ENCODE results near the gene PMM1. TPM values are rescaled to one million over a fixed set of nuclear protein-coding genes. Genes with fewer than 3 reads are reported as not detected.

PMM1 gene
- total and polyA plus RNA-seq, 2 donors from 2014 or later = 36.4 to 127 TPM

DNA sequence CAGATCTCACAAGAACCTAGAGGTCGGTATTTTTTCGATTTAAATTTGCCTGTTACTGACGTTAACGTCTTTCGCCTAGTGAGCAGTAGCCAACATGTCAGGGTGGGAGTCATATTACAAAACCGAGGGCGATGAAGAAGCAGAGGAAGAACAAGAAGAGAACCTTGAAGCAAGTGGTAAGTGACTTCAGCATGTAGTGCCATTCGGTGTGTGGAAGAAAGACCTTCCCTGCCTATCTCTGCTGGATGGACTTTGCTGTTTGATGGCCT lies 32.2 kb upstream of the PMM1 start:
- DNase-seq = no peak
- H3K9ac ChIP-seq (ENCODE audit: low read length in 3 of 3) = peak overlapping the region; percentile 92 to 94 (median 93)
- no peaks in the 10 kb centered on the region for H3K9me3 ChIP-seq (ENCODE audit: control insufficient read depth in 2 of 3, insufficient read depth in 1 of 3, low read length in 3 of 3)
- intact Hi-C loops (cut with DNase I) = no loop called here
- H3K4me1 ChIP-seq (ENCODE audit: control insufficient read depth in 2 of 3, insufficient read depth in 2 of 3, low read depth in 1 of 3, low read length in 3 of 3) = peaks cover 4 to 12% (median 10%) of the 10 kb centered on the region in 3 donors
- TF ChIP-seq, protein P1, sequence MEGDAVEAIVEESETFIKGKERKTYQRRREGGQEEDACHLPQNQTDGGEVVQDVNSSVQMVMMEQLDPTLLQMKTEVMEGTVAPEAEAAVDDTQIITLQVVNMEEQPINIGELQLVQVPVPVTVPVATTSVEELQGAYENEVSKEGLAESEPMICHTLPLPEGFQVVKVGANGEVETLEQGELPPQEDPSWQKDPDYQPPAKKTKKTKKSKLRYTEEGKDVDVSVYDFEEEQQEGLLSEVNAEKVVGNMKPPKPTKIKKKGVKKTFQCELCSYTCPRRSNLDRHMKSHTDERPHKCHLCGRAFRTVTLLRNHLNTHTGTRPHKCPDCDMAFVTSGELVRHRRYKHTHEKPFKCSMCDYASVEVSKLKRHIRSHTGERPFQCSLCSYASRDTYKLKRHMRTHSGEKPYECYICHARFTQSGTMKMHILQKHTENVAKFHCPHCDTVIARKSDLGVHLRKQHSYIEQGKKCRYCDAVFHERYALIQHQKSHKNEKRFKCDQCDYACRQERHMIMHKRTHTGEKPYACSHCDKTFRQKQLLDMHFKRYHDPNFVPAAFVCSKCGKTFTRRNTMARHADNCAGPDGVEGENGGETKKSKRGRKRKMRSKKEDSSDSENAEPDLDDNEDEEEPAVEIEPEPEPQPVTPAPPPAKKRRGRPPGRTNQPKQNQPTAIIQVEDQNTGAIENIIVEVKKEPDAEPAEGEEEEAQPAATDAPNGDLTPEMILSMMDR (IDR thresholded peaks at IDR 0.05; ENCODE audit: borderline replicate concordance, extremely low read depth, insufficient read depth) = no peak
- H3K4me3 ChIP-seq (ENCODE audit: low read length in 3 of 3) = peak overlapping the region; percentile 86 to 94 (median 89)
- H3K27me3 ChIP-seq (ENCODE audit: control insufficient read depth, insufficient read depth, low read length) = no peaks in the 10 kb centered on the region
- peaks cover 4 to 17% (median 6%) of the 10 kb centered on the region in 3 donors for H3K36me3 ChIP-seq (ENCODE audit: control insufficient read depth in 2 of 3, insufficient read depth in 3 of 3, low read length in 3 of 3)
- no peak for FAIRE-seq
- H3K27ac ChIP-seq (ENCODE audit: low read depth in 2 of 2, low read length in 2 of 2) = peak overlapping the region; percentile 97

DNA sequence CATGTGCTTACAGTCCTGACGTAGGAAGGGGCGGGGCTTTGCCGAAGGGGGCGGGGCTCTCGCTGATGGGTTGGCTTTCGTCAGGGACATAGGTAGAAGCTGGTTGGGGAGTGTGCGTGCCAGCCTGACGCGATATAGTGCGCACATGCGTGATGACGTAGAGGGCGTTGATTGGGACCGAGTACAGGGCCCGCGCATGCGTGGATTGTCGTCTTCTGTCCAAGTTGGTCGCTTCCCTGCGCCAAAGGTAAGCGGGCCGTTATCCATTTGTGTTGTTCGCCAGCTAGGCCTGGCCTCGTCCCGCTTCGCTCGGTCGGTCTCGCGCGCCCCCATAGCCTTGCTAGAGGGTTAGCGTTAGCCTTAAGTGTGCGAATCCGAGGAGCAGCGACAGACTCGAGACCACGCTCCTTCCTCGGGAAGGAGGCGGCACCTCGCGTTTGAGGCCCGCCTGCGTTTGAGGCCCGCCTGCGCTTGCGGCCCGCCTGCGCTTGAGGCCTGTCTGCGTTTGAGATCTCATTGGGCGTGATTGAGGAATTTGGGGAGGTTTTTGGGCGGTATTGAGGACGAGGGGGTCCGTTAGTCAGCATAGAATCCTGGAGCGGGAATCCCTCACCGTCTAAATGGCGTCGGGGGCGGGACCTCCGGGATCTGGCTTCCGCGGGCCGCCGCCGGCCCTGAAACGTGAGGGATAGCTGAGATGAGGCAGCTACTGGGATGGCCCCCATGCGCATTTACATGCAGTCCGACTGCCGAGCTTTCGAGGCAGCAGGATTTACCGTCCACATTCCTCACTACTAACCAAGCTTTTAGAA lies 31.7 kb upstream of the PMM1 start, which contains the start of gene XRCC6:
Gene XRCC6 (plus strand): TSS at position 197 of the 812 bp plus-strand sequence. CDS start 710 bp downstream, outside the sequence.
- Histone ChIP-seq H3K9ac (ENCODE audit: low read length in 3 of 3) (peak within 1 kb of the TSS; percentile 92 to 94 (median 93)), H3K9me3 (ENCODE audit: control insufficient read depth in 2 of 3, insufficient read depth in 1 of 3, low read length in 3 of 3) (no peaks in the 10 kb centered on the region), H3K4me3 (ENCODE audit: low read length in 3 of 3) (peak within 1 kb of the TSS; percentile 86 to 94 (median 89)), H3K27ac (ENCODE audit: low read depth in 2 of 2, low read length in 2 of 2) (peak within 1 kb of the TSS; percentile 97), H3K4me1 (ENCODE audit: control insufficient read depth in 2 of 3, insufficient read depth in 2 of 3, low read depth in 1 of 3, low read length in 3 of 3) (peaks cover 4 to 12% (median 10%) of the 10 kb centered on the region in 3 donors), H3K36me3 (ENCODE audit: control insufficient read depth in 2 of 3, insufficient read depth in 3 of 3, low read length in 3 of 3) (peaks cover 4 to 16% (median 6%) of the 10 kb centered on the region in 3 donors), H3K27me3 (ENCODE audit: control insufficient read depth, insufficient read depth, low read length) (no peaks in the 10 kb centered on the region)
- TF ChIP-seq, protein P1 (IDR thresholded peaks at IDR 0.05; ENCODE audit: borderline replicate concordance, extremely low read depth, insufficient read depth) = no peak
- intact Hi-C loops (cut with DNase I) = no loop called here
- DNase-seq (peak; percentile 100), FAIRE-seq (peak; percentile 66)

DNA sequence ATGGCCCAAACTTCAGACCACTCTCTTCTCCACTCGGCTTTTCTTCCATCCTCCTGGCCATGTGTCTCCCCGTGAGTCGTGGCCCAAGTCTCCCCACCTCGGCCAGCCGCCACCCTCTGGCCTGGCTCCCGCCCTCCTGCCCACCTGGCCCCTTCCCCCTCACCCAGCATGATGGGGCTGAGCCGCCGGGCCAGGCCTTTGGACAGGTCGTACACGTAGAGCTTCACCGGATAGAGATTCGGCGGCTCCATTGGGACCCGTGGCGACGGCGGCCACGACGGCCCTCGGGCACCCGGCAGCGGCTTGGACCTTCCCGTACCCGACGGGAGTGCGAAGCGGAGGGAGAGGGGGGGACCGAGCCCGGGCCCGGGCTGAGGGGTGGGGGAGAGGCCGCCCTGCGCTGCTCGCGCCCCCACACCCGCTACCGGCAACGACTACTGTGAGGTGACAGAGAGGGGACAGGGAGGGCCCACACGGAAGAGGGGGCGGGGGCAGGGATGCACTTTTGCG lies 31.0 kb upstream of the PMM1 start, which contains the start of gene DESI1:
Gene DESI1 (minus strand): TSS at position 455 of the 510 bp plus-strand sequence. CDS start 204 bp downstream, at position 251.
- Histone ChIP-seq H3K36me3 (ENCODE audit: control insufficient read depth in 2 of 3, insufficient read depth in 3 of 3, low read length in 3 of 3) (peaks cover 4 to 16% (median 6%) of the 10 kb centered on the region in 3 donors), H3K27me3 (ENCODE audit: control insufficient read depth, insufficient read depth, low read length) (no peaks in the 10 kb centered on the region), H3K4me1 (ENCODE audit: control insufficient read depth in 2 of 3, insufficient read depth in 2 of 3, low read depth in 1 of 3, low read length in 3 of 3) (peaks cover 4 to 12% (median 10%) of the 10 kb centered on the region in 3 donors), H3K27ac (ENCODE audit: low read depth in 2 of 2, low read length in 2 of 2) (peak within 1 kb of the TSS; percentile 97), H3K9ac (ENCODE audit: low read length in 3 of 3) (peak within 1 kb of the TSS; percentile 92 to 94 (median 93)), H3K4me3 (ENCODE audit: low read length in 3 of 3) (peak within 1 kb of the TSS; percentile 86 to 94 (median 89)), H3K9me3 (ENCODE audit: control insufficient read depth in 2 of 3, insufficient read depth in 1 of 3, low read length in 3 of 3) (no peaks in the 10 kb centered on the region)
- FAIRE-seq (no peak), DNase-seq (peak in 1 of 5 donors; percentile 64)
- TF ChIP-seq, protein P1 (IDR thresholded peaks at IDR 0.05; ENCODE audit: borderline replicate concordance, extremely low read depth, insufficient read depth) = no peak
- intact Hi-C loops (cut with DNase I) = no loop called here
